NOMO-1 treated with dmso at 0.1 percent for 144 hours (cell line): ENCODE data around the gene SAMD3.
A peak's percentile ranks its signal among the peaks of the same experiment; 100 is the strongest.
"Not testable (repeated sequence)": the region's sequence is repeated elsewhere in the genome, so short reads cannot be mapped to it uniquely, and the experiment has no call there.

Experiments used
- DNase-seq: peaks from one replicate; lab custom pipeline; 2025; ENCODE audit not compliant: unreplicated experiment; lab: John Stamatoyannopoulos, UW

Gene SAMD3

DNA sequence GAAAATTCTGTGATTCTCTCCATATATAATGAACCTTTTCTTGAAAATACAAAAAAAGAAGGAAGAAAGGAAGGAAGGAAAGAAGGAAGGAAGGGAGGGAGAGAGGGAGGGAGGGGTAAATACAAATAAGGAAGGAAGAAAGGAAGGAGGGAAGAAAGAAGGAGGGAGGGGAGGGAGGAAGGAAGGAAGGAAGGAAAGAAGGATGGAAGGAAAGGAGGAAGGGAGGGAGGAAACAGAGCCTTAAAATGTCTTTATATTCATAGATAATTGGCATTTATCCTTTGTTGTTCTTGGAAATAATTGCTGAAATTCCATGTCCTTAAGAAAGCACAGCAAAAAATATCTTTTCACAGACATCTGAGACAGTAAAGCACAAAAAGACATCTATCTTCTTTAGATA lies 40.3 kb downstream of the SAMD3 start:
- no peak for DNase-seq

DNA sequence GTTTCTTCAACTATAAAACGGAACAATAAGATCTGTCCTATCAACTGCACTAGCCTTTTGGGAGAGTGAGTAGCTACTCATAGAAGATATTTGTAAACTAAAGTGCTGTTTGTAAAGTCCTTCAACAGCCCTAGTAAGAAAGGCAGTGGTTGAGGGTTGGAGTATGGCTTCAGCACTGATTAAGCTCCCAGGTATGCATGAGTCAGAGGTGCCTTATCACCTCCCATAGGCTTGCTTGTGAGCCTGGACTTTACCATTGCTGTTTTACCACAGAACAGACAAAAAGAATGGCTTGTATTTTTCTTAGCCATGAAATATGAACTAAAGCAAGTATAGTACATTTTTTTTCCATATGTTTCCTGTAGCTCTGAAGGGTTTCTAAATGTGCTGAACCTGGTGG lies 44.1 kb downstream of the SAMD3 start:
- no peak for DNase-seq

DNA sequence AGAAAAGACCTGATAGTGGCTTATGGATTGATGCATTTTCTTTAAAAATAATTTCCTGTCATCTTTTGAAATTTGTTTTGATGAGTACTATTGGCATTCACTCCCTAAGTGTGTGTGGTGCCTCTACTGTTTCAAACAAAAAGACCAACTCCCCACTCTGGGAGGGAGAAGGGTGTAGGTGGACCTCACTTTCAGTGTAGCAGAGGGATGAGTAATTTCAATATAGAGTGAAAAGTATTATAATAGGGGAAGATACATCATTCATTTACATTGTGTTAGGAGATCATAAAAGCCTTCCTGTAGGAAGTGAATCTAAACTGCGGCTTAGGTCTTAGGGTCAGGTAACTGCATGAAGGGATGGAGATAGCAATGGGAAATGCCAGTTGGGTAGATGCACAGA lies 46.4 kb downstream of the SAMD3 start:
- DNase-seq, result no peak

DNA sequence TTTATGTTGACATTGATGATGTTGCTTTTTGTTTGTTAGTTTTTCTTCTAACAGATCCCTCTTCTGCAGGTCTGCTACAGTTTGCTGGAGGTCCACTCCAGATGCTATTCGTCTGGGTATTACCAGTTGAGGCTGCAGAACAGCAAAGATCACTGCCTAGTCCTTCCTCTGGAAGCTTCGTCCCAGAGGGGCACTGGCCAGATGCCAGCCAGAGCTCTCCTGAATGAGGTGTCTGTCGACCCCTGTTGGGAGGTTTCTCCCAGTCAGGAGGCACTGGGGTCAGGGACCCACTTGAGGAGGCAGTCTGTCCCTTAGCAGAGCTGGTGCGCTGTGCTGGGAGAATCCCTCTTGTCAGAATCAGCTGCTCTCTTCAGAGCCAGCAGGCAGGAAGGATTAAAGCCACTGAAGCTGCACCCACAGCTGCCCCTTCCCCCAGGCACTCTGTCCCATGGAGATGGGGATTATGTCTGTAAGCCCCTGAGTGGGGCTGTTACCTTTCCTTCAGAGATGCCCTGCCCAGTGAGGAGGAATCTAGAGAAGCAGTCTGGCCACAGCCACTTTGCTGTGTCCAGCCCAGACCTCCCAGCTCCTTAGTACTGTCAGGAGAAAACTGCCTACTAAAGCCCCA lies 49.3 kb downstream of the SAMD3 start:
- not testable (repeated sequence) for DNase-seq

DNA sequence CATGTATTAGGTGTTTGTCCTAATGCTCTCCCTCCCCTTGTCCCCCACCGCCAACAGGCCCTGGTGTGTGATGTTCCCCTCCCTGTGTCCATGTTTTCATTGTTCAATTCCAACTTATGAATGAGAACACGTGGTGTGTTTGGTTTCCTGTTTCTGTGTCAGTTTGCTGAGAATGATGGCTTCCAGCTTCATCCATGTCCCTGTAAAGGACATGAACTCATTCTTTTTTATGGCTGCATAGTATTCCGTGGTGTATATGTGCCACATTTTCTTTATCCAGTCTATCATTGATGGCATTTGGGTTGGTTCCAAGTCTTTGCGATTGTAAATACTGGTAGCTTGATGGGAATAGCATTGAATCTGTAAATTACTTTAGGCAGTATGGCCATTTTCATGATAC lies 52.6 kb downstream of the SAMD3 start:
- not testable (repeated sequence) for DNase-seq

DNA sequence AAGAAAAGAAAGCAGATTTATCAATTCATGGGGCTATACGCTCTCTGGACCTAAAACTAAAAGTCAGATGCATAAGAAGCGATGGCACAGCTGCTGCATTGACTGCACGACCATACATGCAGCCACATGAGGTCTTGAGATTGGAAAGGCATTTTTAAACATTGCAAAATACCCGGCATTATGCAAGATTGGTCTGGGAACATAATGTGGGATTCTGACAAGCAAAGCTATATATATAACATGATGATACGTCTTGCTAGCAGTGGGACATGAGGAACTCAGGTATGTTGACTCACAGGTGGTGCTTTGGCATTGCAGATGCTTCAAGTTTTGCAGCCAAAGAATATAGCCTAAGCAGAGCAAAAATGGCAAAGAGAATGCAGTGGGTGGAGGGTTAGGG lies 55.1 kb downstream of the SAMD3 start:
- no peak for DNase-seq

DNA sequence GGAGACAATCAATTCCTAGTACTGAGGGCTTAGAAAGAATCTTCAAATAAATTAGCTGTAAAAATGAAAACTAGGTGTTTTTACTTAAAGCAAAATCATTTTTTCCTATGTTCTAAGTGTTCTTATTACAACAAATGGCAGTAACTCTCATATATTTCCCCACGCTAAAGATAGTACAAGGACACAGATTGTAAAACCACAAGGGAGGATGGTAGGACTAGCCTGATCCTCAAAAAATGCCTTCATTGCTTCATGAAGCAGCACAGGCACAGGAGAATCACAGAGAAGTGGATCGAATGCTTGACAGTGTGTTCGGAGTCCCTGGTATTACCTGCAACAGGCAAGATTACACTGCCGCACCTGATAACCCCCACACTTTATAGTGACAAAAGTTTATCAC lies 58.5 kb downstream of the SAMD3 start:
- DNase-seq, result no peak

DNA sequence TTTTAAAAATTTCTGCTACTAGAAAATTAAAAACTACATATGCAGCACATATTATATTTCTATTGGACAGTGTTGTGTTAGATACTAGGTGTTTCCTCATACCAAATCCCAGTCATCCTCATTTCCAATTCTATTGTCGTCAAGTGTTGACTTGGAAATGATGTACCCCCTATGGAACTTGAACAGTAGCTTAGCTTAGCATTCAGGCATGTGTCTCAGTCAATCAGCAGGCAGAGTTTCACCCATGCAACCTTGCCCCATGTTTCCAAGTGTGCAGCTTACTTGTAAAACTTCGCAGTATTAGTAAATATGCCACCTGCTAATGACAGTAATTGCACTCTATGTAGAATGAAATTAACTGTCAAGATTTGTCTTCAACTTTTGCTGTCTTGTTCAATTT lies 59.5 kb downstream of the SAMD3 start:
- no peak for DNase-seq

DNA sequence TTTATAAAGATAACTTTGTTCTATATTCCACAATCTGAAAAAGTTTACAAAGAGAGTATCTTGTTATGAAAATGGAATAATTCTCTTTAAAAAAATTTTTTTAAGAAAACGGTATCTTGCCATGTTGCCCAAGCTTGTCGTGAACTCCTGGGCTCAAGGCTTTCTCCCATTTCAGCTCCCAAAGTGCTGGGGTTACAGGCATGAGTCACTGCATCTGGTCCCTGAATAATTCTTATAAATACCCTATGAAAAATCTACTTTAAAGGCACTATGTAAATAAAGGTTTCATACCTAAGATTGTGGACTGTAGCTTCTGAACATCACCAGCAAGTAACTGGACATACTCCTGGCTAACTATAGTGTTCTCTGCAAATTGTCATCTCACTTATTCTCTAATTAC lies 60.3 kb downstream of the SAMD3 start:
- DNase-seq, result no peak

DNA sequence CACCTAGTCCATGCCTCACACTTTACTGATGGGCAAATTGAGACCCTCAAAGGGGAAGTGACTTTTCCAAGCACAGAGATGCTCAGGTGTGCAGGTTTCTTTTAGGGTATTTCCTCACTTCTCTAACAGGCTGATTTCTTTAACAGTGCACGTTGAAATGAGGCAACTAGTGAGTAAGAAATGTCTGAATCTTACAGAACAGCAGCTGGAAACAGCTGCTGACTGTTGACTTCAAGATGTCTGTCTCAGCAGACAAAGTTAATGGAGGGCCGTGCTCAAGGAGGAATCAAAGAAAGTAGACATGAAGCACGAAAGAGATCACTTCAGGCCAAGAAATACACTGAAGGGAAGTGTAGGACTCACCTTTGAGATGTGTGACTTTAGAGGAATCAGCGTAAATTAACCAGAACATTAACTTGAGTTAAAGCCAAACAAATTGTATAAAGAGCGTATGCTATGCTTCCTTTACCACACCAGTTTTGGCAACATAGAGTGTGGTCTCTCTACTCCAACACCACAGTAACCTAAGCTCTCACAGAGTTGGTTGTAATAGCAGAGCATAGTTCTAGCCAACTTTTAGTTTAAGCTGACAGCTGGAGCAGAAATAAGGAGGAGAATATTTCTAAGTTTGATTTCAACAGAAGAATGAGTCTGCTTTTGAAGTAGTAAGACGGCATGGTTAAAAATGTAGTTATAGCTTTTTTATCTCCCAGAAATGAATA lies 60.9 kb downstream of the SAMD3 start:
- DNase-seq, result no peak

DNA sequence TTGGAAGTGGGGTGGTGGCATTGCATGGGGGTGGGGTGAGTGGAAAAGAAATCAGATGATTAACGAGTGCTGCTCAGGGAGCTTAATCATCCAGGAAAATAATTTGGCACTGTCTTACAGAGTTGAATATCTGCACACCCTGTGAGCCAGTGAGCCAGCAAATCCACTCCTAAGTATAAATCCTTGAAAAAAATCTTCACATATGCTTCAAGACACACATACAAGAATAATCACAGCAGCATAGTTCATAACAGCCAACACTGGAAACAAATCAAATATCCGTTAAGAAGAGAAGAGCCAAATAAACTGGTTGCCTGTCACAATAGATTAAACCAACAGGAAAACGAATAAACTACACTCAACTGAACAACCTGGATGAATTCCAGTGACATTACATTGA lies 62.8 kb downstream of the SAMD3 start:
- DNase-seq, result no peak

DNA sequence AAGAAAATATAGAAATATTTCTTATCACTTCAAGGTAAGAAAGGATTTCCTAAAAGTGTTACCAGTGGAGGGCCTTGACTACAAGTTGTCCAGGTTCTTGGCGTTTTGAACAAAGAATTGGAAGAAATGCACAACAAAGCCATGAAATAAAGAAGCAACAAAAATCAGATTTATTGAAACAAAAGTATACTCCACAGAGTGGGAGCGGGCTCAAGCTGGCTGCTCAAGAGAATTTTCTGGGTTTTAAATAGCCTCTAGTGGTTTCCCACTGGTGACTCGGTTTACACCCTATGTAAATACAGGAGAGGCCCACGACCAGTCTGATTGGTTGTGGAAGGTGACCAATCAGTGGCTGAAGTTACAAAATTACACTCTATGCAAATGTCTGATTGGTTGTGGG lies 64.2 kb downstream of the SAMD3 start:
- no peak for DNase-seq

DNA sequence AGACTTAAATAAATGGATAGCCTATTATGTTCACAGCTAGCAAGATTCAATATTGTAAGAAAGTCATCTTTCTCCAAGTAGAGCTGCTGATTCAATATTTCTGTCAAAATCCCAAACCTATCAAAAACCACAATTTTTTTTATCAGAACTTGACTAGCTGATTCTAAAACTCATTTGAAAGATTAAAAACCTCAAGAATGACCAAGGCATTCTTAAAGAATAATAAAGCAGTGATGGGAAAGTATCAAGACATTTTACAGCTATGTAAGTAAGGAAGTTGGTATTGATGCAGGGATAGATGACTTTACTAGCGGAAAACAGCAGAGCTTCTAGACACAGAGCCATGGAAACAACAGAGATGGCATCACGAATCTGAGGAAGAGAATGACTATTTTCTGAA lies 64.7 kb downstream of the SAMD3 start:
- DNase-seq, result no peak

DNA sequence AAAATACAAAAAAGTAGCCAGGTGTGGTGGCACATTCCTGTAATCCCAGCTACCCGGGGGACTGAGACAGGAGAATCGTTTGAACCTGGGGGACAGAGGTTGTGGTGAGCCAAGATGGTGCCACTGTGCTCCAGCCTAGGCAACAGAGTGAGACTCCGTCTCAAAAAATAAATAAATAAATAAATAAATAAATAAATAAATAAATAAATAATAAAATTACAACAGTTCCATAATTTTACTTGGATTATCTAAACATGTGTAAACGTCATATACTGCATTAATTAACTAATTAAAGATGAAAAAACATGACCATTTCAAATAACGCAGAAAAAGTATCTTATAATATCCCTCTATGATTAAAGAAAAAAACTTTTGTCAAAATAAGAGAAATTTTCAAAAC lies 65.8 kb downstream of the SAMD3 start:
- no peak for DNase-seq

DNA sequence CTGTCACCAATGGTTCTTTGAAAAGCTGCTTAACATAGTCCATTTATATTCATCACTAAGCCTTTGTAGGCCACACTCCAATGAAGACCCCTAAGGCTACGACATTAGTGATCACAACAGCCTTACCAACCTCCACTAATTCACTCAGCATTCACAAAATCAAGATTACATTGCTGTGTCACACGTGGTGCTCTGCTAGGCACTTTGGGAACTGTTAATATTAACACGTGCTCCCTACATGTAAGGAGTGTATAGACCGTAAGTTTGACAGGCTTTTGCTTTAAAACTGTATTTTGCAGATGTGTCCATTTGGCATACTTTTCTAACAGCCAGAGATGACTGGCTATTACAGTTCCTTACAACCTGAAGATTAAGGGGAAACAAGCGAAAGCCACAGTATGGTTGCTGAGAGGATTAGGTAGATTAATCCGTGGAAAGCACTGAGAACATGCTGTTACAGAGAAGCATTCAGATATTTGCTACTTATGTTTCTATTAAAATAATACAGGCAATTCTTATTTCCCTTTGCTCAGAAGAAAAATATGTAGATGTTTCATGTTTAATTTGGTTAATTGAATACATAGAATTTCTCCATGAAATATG lies 69.7 kb downstream of the SAMD3 start:
- no peak for DNase-seq

DNA sequence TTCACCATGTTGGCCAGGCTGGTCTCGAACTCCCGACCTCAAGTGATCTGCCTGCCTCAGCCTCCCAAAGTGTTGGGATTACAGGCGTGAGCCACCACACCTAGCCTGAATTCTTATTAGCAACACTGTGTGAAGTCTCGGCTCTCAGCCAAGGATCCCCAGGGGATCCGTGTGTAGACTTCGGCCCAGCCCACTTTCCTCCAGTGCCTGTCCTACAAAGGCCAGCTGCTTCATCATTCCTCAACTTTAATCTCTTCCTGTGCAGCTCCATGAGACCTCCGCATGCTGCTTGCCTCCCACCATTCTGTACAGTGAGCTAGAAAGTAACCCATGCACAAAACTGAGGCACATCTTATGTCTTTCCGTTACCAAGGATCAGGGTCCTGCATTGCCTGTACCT lies 71.8 kb downstream of the SAMD3 start:
- DNase-seq, result no peak

DNA sequence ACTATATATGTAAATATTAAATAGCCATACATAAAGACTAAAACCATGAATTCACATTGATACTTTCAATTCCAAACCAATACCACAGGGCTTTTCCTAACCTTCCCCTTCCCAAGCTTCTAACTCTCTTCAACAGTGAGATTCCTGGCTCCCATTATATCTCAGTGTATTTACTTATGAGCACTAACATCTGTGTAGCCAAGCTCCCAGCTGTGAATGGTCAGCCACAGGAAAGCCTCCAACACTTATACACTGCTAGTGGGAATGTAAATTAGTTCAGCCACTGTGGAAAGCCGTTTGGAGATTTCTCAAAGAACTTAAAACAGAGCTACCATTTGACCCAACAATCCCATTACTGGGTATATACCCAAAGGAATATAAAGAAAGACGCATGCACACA lies 73.7 kb downstream of the SAMD3 start:
- not testable (repeated sequence) for DNase-seq

DNA sequence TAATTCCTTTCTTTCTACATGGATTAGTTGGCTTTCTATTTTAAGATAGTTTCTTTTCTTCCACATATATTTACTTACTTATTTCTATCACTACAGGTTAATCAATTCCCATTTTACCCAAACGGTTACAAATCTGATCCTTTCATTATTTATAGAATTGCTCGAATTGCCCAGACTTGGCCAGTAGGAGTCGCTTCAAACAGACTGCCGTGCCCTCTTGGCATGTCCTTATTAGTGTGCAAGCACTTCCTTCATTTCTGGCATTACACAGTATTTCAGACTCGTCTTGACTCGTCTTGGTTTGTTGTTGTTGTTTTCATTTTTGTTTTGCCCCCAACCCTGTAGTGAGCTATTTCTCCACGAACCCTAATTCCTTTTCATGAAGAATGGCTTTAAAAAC lies 74.6 kb downstream of the SAMD3 start:
- DNase-seq, result peak; percentile 13

DNA sequence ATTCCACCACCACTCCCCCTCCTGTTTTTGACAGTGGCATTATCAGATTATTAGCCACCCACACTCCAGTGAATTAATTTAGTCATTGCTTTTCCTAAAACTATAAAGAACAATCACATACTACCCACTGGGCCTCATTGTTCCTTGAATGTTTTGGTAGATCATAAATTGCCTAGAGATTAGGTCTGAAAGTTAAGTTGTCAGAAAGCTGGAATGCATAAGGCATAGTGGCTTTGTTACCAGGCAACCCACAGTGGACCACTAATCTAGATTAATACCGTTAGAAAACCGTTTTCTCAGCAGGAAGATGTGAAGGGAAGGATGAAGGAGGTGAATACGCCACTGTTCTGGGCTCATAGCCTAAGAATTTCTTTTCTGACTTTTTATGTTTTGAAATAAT lies 75.6 kb downstream of the SAMD3 start:
- no peak for DNase-seq

DNA sequence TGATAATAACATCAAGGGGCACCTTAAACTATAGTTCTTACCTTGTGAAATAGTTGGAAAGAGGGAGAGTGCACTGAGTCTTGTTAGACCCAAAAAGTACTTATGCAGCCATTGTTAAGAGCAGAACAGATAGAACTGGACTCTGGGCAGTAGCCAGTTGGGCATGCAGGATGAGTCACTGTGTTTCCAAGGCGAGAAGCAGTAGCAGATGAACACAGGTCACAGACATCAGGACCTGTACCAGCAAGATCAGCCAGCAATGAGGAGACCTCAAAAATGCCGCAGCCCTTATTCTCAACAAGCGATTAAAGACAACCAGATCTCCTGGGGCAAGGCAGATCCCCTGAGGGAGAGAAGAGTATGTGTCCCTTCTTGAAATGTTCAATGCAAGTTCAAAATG lies 79.0 kb downstream of the SAMD3 start:
- no peak for DNase-seq

DNA sequence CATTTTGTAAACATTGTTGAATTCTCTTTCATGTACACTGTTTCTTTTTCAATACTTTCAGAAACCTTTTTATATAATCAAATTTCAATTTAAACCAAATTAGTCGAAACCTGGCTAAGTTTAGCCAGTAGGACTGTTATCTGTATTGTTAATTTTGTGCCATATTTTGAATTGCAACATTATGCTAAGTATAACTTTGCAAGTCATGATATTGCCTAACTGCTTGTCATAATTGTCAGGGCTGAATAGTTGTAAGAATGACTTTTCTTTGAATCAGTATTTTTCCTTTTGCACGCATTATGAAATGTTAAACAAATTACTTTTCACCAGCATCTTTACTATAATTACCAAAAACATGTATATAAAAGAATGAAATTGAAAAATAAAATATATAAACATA lies 82.7 kb downstream of the SAMD3 start:
- peak; percentile 29 for DNase-seq

DNA sequence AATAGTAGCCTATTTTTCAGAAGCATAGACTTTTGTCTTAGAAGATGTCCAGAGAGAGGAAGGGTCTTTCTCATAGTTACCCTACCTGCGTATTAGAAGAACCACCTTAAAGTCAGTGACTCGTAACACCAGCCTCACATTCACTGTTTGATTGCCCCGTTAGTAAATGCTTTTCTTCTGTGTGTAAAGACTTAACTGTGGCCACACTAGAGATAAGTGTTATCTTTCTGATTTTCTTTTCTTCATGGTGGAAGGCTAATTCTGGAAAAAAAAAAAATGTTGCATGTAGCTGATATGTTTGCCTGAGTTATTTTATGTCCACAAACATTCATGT lies 83.9 kb downstream of the SAMD3 start:
- no peak for DNase-seq
